B cell (primary cell): ENCODE data around the gene RPS28.

ENCODE experiments used
- CTCF ChIP-seq: fragments of 200-600 bp; IDR thresholded peaks from one replicate; pipeline ENCODE4 v1.8.0; 2022; ENCODE audit warnings: antibody characterized with exemption, mild to moderate bottlenecking
- EZH2 ChIP-seq: IDR thresholded peaks from 2 replicates; pipeline ENCODE4 v1.6.1; 2012; ENCODE audit warnings: borderline replicate concordance, low read depth, mild to moderate bottlenecking, moderate library complexity, low read length; ENCODE audit not compliant: insufficient read depth, poor library complexity, severe bottlenecking

- no peak for TF ChIP-seq EZH2
- TF ChIP-seq CTCF, result no peak
These were observed 42.8 kb downstream of the RPS28 start, which contains the start of gene ANGPTL4 for GRCh38 chr19:8363803-8364771.
